ENCODE results near the gene ALS2CL.
"Not testable (repeated sequence)": the region's sequence is repeated elsewhere in the genome, so short reads cannot be mapped to it uniquely, and the experiment has no call there.

ALS2CL gene, protein sequence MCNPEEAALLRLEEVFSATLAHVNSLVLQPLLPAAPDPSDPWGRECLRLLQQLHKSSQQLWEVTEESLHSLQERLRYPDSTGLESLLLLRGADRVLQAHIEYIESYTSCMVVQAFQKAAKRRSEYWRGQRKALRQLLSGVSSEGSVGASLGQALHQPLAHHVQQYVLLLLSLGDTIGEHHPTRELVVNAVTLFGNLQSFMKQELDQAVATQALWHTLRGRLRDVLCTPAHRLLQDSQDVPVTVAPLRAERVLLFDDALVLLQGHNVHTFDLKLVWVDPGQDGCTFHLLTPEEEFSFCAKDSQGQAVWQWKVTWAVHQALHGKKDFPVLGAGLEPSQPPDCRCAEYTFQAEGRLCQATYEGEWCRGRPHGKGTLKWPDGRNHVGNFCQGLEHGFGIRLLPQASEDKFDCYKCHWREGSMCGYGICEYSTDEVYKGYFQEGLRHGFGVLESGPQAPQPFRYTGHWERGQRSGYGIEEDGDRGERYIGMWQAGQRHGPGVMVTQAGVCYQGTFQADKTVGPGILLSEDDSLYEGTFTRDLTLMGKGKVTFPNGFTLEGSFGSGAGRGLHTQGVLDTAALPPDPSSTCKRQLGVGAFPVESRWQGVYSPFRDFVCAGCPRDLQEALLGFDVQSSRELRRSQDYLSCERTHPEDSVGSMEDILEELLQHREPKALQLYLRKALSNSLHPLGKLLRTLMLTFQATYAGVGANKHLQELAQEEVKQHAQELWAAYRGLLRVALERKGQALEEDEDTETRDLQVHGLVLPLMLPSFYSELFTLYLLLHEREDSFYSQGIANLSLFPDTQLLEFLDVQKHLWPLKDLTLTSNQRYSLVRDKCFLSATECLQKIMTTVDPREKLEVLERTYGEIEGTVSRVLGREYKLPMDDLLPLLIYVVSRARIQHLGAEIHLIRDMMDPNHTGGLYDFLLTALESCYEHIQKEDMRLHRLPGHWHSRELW

GRCh38 chr3:46693038-46693891, at the start of gene ALS2CL:
Gene ALS2CL, minus strand, starts transcription at chr3:46693679. Its CDS starts 4,239 bp downstream, at chr3:46689440.
- peak; percentile 47 for DNase-seq

- DNase-seq = no peak
Measured at GRCh38 chr3:46742992-46743585, 49.6 kb upstream of the ALS2CL start.

DNA sequence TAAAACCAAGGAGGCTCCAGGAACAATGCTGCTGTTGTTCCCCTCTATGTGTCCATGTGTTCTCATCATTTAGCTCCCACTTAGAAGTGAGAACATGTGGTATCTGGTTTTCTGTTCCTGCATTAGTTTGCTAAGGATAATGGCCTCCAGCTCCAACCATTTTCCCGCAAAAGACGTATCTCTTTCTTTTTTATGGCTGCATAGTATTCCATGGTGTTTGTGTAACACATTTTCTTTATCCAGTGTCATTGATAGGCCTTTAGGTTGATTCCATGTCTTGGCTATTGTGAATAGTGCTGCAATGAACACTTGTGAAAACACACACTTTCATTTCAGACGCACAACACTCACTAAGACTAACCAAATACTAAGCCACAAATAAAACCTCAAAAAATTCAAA, 46.1 kb upstream of the ALS2CL start:
- DNase-seq = not testable (repeated sequence)

- no peak for DNase-seq
Measured at GRCh38 chr3:46737329-46737731, 43.9 kb upstream of the ALS2CL start.

GRCh38 chr3:46736006-46736872, 42.8 kb upstream of the ALS2CL start:
- no peak for DNase-seq

DNA sequence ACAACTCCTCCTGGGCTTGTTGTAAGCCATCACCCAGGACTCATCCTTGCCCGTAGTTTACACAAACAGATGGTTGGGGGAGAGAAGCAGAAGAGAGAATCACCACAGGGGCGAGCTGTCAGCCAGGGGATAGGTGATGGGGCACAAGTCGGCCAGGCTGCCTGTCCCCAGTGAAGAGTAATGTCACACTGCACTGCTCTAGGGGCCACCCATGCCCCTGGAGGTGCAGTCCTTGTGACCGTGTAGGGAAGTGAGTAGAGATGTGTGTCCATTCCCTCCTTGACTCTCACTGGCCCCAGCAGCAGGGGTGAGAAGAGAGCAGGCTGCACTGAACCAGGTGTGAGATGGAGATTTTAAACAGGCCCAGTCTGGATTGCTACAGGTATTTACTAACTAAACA, 41.3 kb upstream of the ALS2CL start:
- no peak for DNase-seq

- DNase-seq = no peak
Measured at GRCh38 chr3:46733026-46733800, 39.7 kb upstream of the ALS2CL start.

DNA sequence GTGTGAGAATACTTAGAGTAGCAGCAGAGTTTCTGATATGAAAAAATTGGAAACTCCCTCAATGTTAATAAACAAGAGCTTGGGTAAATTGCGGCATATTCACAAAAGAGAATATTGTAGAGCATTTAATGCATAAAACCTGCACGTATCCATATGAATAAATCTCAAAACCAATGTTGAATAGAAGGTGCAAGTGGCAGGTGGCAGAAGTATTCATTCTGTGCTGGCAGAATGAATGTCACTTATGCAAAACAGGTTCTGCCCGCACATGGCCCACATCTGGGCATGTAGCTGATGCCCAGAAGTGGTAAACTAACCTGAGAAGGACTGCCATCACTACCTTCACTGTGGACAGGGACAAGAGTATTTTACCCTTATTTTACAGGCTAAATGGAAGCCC, 38.3 kb upstream of the ALS2CL start:
- DNase-seq = no peak

GRCh38 chr3:46730819-46731218, 37.3 kb upstream of the ALS2CL start:
- no peak for DNase-seq

GRCh38 chr3:46729038-46729437, 35.6 kb upstream of the ALS2CL start:
- no peak for DNase-seq

DNA sequence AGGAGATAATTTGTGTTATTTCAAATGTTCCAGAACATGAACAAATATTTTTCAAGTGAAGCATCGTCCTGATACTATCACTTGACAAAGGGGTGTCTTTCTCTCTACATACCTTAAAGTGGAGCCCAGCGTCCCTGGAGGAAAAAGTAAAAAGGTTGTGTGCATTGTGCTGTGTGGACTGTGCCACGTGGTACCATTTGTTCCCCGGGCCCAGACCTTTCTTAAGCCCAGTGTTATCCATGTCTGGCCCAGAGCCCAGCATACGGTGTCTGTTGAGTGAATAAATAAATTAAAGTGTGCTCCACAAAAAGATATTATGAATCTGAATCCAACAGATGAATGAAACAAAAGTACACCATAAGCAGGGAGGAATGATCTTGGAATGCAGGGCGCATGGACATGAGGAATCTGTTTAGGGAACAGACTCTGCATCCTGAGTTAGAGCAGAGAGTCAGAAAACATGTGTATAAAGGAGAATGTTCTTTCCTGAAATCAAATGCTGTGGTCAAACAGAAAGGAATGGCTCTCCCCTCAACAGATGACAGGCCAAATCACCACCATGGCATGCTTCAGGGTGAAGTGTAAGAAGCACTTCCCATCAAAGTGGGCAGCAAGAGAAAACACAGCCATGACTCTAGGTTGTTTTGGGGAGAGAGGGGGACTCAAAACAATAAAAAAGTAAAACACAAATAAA, 32.3 kb upstream of the ALS2CL start:
- DNase-seq = no peak

- no peak for DNase-seq
Measured at GRCh38 chr3:46724424-46724823, 30.9 kb upstream of the ALS2CL start.

DNA sequence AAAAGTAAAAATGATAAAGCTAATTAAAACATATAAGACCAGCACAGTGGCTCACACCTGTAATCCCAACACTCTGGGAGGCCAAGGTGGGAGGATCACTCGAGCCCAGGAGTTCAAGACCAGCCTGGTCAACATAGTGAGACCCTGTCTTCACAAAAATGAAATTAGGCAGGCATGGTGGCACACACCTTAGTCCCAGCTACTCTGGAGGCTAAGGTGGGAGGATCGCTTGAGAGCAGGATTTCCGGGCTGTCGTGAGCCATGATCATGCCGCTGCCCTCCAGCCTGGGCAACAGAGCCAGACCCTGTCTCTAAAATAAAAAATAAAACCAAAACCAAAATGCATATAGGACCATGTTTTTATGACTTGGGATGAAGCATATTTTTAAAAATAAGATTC, 29.0 kb upstream of the ALS2CL start:
- no peak for DNase-seq

- DNase-seq = no peak
Measured at GRCh38 chr3:46721009-46721408, 27.5 kb upstream of the ALS2CL start.

DNA sequence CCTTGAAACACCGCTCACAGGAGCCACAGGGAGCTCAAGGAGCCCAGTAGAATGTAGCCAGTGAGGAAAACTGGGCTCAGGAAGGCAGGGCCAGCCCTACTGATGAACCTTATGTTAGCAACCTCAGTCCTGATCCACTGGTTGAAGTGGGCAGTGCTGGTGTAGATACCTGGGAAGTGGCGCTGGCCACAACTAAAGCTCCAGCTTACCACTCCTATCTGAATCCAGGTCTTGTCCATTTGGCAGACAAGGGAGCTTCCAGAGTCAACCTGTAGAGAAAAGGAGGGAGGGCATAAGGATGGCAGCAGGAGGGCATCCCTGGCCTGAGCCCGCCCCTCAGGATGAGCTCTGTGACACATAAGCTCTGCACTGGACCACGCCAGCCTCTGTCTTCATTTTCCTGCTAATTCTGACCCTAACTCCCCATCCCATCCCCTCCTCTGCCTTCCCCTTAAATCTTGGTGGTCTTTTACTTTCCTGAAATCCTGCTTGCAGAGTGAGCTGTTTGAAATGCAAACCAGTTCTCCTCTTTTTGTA, 26.3 kb upstream of the ALS2CL start:
- no peak for DNase-seq

DNA sequence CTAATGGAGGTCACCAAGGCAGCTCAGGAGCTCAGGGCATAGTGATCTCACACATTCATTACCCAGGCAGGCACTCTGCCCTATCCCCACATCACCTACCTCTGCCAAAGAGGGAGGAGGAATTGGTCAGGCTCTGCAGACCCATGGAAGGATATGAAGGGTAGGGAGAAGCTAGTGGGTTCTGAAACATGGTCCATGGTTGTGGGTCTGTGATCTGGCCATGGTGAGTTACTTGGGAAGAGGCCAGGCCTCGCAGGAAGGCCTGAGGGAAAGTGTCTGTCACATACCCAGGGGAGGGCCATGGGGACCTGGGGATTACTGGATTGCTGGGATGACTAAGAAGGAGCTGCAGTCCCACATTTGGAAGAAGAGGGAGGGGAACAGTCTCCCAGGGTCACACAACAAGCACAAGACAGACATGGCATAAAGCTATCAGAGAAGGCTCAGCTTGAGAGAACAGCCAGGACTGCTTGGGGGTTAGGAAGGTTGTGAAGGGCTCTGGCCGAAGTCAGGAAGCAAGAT, 25.6 kb upstream of the ALS2CL start:
- DNase-seq = no peak

DNA sequence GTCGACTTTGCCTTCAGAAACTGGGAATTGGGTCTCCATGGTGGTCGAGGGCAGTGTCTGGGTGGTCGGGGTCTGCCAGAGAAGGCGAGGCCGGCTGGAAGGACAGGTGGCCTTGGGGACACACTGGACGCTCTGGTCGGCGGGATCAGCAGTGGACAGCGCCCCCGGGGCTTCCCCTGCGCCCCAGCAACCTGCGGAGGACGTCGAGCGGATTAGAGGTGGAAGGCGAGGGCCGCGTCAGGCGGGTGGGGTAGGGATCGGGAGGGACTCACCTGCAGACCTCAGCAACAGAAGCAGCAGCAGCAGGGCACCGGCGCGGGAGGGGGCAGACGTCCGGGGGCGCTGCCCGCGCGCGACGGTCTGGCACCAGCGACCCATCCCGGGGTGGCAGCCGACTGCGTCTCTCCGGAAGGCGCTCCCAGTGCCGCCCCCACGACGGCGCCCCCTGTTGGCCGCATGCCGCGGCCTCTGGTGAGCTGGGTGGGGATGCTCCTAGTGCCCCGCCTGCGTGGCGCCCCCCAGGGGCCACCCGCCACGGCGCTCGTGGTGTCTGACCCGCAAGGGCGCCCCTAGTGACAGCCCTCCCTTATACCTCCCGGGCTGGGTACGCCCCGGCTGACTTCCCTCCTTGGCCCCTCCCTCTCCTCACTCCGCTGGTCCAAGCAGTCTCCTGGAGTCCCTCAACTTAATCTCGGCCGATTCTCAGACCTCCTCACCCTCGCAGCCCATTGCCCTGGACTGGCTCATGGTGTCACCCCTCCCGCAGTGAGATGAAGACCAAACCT, 24.2 kb upstream of the ALS2CL start, which contains the start of gene PRSS50:
PRSS50 (minus strand) TSS at position 423 of the 785 bp plus-strand sequence; CDS start at position 378, 45 bp downstream.
- no peak for DNase-seq

Data from inflammatory macrophage treated with lipopolysaccharide for 4 hours (primary cell).